Transverse colon (tissue), 3 donors: ENCODE results near the gene MCOLN2.

Source experiments
- CTCF ChIP-seq, 5 experiments: fragments of 200-600 bp in 3 of 5; fragments of 450-650 bp in 2 of 5; sonication (generic) in 3 of 5; IDR thresholded peaks; 1 replicate in 2 of 5; 2 replicates in 3 of 5; pipeline ENCODE4 v1.5.1; 2016 to 2017; ENCODE audit warnings: antibody characterized with exemption in 5 of 5, inconsistent platforms in 3 of 5, mild to moderate bottlenecking in 2 of 5, moderate library complexity in 1 of 5
- EP300 ChIP-seq: sonication (generic); formaldehyde crosslinking; IDR thresholded peaks from one replicate; pipeline ENCODE4 v1.6.1; 2017; ENCODE audit warnings: antibody characterized with exemption, low read depth
- POLR2A ChIP-seq: fragments of 450-650 bp; IDR thresholded peaks from one replicate; pipeline ENCODE4 v1.6.1; 2016; ENCODE audit warnings: antibody characterized with exemption, mild to moderate bottlenecking, moderate library complexity

GRCh38 chr1:84956655-84957054 is 40.3 kb downstream of the MCOLN2 start:
- TF ChIP-seq CTCF (IDR thresholded peaks at IDR 0.05) = no peak
- no peak for TF ChIP-seq POLR2A
- no peak for TF ChIP-seq EP300
